CD14-positive monocyte (primary cell): ENCODE results near the gene PRKACB. TPM values are rescaled to one million over a fixed set of nuclear protein-coding genes. Genes with fewer than 3 reads are reported as not detected.
"Not testable (repeated sequence)": the region's sequence is repeated elsewhere in the genome, so short reads cannot be mapped to it uniquely, and the experiment has no call there.

Source experiments
- DNase-seq, 3 donors: peaks; one replicate each; pipeline ENCODE4 v3.0.0-alpha.2; 2011 to 2022
- H2AFZ ChIP-seq: 2 replicates; pipeline ENCODE4 v1.6.0; 2012; ENCODE audit warnings: mild to moderate bottlenecking, low read depth, low read length, inconsistent platforms; ENCODE audit not compliant: insufficient read depth, poor library complexity, severe bottlenecking
- H3K27ac ChIP-seq, 2 donors: 1 replicate in 1 of 2; 2 replicates in 1 of 2; pipeline ENCODE4 v1.5.1; 2012 to 2013; ENCODE audit warnings: low read length in 2 of 2, control low read depth in 1 of 2, inconsistent platforms in 1 of 2, low read depth in 1 of 2, mild to moderate bottlenecking in 1 of 2
- H3K27me3 ChIP-seq, 2 donors: one replicate each; pipeline versions ENCODE4 v1.6.0 to v1.6.1; 2011 to 2013; ENCODE audit warnings: low read length in 2 of 2; ENCODE audit not compliant: control insufficient read depth in 2 of 2, insufficient read depth in 2 of 2
- H3K36me3 ChIP-seq, 2 donors: replicated peaks in 1 of 2; 1 replicate in 1 of 2; 2 replicates in 1 of 2; pipeline versions ENCODE4 v1.5.1 to v1.6.1; 2012 to 2013; ENCODE audit warnings: low read length in 2 of 2, control low read depth in 1 of 2, inconsistent platforms in 1 of 2, mild to moderate bottlenecking in 1 of 2; ENCODE audit not compliant: insufficient read depth in 2 of 2, control insufficient read depth in 1 of 2
- H3K4me1 ChIP-seq, 2 donors: 1 replicate in 1 of 2; 2 replicates in 1 of 2; pipeline versions ENCODE4 v1.5.1 to v1.6.1; 2012 to 2013; ENCODE audit warnings: low read length in 2 of 2, control low read depth in 1 of 2, inconsistent platforms in 1 of 2, mild to moderate bottlenecking in 1 of 2, moderate library complexity in 1 of 2; ENCODE audit not compliant: insufficient read depth in 2 of 2, control insufficient read depth in 1 of 2
- H3K4me2 ChIP-seq: replicated peaks from 2 replicates; pipeline ENCODE3; 2012; ENCODE audit warnings: low read length, moderate library complexity, mild to moderate bottlenecking; ENCODE audit not compliant: poor library complexity, severe bottlenecking; ENCODE audit errors: extremely low read depth
- H3K4me3 ChIP-seq, 3 experiments: fragments of 200-600 bp in 1 of 3; sonication (generic) in 1 of 3; replicated peaks in 1 of 3; 1 replicate in 2 of 3; 2 replicates in 1 of 3; pipeline ENCODE4 v1.5.1; 2011 to 2013; ENCODE audit warnings: low read length in 3 of 3, mild to moderate bottlenecking in 3 of 3, control low read depth in 2 of 3, low read depth in 2 of 3, inconsistent platforms in 1 of 3, moderate library complexity in 1 of 3
- H3K79me2 ChIP-seq: 2 replicates; pipeline ENCODE4 v1.6.0; 2012; ENCODE audit warnings: mild to moderate bottlenecking, control low read depth, inconsistent platforms, low read length, moderate library complexity; ENCODE audit not compliant: insufficient read depth
- H3K9ac ChIP-seq: 2 replicates; pipeline ENCODE4 v1.6.0; 2017; ENCODE audit warnings: low read length, mild to moderate bottlenecking; ENCODE audit not compliant: insufficient read depth, poor library complexity, severe bottlenecking
- H3K9me3 ChIP-seq, 2 donors: replicated peaks in 1 of 2; 1 replicate in 1 of 2; 2 replicates in 1 of 2; pipeline versions ENCODE4 v1.5.1 to v1.6.1; 2012 to 2013; ENCODE audit warnings: low read length in 2 of 2, control low read depth in 1 of 2; ENCODE audit not compliant: control insufficient read depth in 1 of 2, insufficient read depth in 1 of 2
- H4K20me1 ChIP-seq: 2 replicates; pipeline ENCODE4 v1.6.0; 2012; ENCODE audit warnings: mild to moderate bottlenecking, low read length, control low read depth, moderate library complexity; ENCODE audit not compliant: insufficient read depth
- H3K27ac Mint-ChIP-seq, 7 donors: one replicate each; pipeline ENCODE4 v1.8.0; 2020; ENCODE audit warnings: mild to moderate bottlenecking in 7 of 7, mixed read lengths in 7 of 7, moderate library complexity in 6 of 7, inconsistent platforms in 2 of 7
- H3K27me3 Mint-ChIP-seq, 3 donors: one replicate each; pipeline ENCODE4 v1.8.0; 2021 to 2022; ENCODE audit warnings: low read depth in 3 of 3, mild to moderate bottlenecking in 3 of 3, mixed read lengths in 3 of 3, moderate library complexity in 3 of 3, inconsistent platforms in 1 of 3
- H3K36me3 Mint-ChIP-seq, 2 donors: one replicate each; pipeline ENCODE4 v1.8.0; 2020; ENCODE audit warnings: mixed read lengths in 2 of 2, inconsistent platforms in 1 of 2, mild to moderate bottlenecking in 1 of 2
- H3K4me1 Mint-ChIP-seq: one replicate; pipeline ENCODE4 v1.8.0; 2020; ENCODE audit warnings: mild to moderate bottlenecking, mixed read lengths
- H3K4me3 Mint-ChIP-seq, 2 donors: one replicate each; pipeline ENCODE4 v1.8.0; 2020; ENCODE audit warnings: mild to moderate bottlenecking in 2 of 2, mixed read lengths in 2 of 2, moderate library complexity in 1 of 2
- H3K9me3 Mint-ChIP-seq, 7 donors: one replicate each; pipeline ENCODE4 v1.8.0; 2020 to 2022; ENCODE audit warnings: mixed read lengths in 7 of 7, mild to moderate bottlenecking in 6 of 7, moderate library complexity in 6 of 7, inconsistent platforms in 2 of 7
- WGBS: methylation state at CpG from one replicate; pipeline ENCODE4 v1.1.5; 2013; ENCODE audit warnings: missing lambda C conversion rate; ENCODE audit not compliant: insufficient coverage; 5-methylcytosine and 5-hydroxymethylcytosine counted together
- intact Hi-C, 2 donors: fragments of 100-400 bp; cut with micrococcal nuclease; formaldehyde crosslinking; loops; one replicate each; pipeline versions ENCODE4 v1.15.0 to v1.15.1; 2023
- polyA plus RNA-seq, 3 donors: library from polyadenylated mRNA; depleted of rRNA in 1 of 3; unstranded in 2 of 3; stranded (reverse) in 1 of 3; fragments of 300-500 nt in 2 of 3; fragments of >200 nt in 1 of 3; fragmentation: Illumina TruSeq in 2 of 3; gene quantifications; 1 replicate in 2 of 3; 2 replicates in 1 of 3; pipeline ENCODE4 v1.2.3, GENCODE V29; 2012 to 2021
- TF ChIP-seq, protein P1 (sequence below): fragments of 200-600 bp; IDR thresholded peaks from one replicate; pipeline ENCODE4 v1.8.0; 2022; ENCODE audit warnings: antibody characterized with exemption, mild to moderate bottlenecking

Gene PRKACB
- polyA plus RNA-seq, 3 donors, result 2.5 to 14.5 (median 13.8) TPM

GRCh38 chr1:84224905-84225304 is 80.8 kb downstream of the PRKACB start:
- peaks cover 0 to 25% of the 10 kb centered on the region in 2 donors for H3K36me3 ChIP-seq
- H3K27me3 ChIP-seq, result no peaks in the 10 kb centered on the region
- H3K27ac ChIP-seq, result no peak overlapping the region
- H3K4me2 ChIP-seq, result no peak overlapping the region
- H3K4me1 ChIP-seq, result no peaks in the 10 kb centered on the region
- no peaks in the 10 kb centered on the region for H3K27me3 Mint-ChIP-seq
- no peak for DNase-seq
- no peak overlapping the region for H2AFZ ChIP-seq
- 100% methylated on average over 1 of the region's 1 CpG for WGBS
- no peak overlapping the region for H3K9ac ChIP-seq
- peaks cover 4 to 8% of the 10 kb centered on the region in 2 donors for H3K9me3 ChIP-seq
- TF ChIP-seq, protein P1, sequence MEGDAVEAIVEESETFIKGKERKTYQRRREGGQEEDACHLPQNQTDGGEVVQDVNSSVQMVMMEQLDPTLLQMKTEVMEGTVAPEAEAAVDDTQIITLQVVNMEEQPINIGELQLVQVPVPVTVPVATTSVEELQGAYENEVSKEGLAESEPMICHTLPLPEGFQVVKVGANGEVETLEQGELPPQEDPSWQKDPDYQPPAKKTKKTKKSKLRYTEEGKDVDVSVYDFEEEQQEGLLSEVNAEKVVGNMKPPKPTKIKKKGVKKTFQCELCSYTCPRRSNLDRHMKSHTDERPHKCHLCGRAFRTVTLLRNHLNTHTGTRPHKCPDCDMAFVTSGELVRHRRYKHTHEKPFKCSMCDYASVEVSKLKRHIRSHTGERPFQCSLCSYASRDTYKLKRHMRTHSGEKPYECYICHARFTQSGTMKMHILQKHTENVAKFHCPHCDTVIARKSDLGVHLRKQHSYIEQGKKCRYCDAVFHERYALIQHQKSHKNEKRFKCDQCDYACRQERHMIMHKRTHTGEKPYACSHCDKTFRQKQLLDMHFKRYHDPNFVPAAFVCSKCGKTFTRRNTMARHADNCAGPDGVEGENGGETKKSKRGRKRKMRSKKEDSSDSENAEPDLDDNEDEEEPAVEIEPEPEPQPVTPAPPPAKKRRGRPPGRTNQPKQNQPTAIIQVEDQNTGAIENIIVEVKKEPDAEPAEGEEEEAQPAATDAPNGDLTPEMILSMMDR, result no peak
- no peak overlapping the region for H3K4me3 ChIP-seq
- H3K9me3 Mint-ChIP-seq, result peaks cover 4 to 17% (median 12%) of the 10 kb centered on the region in 7 donors
- H3K4me1 Mint-ChIP-seq, result peaks cover 6% of the 10 kb centered on the region
- peaks cover 21 to 40% of the 10 kb centered on the region in 2 donors for H3K36me3 Mint-ChIP-seq
- H3K4me3 Mint-ChIP-seq, result no peak overlapping the region
- H4K20me1 ChIP-seq, result no peaks in the 10 kb centered on the region
- no peaks in the 10 kb centered on the region for H3K79me2 ChIP-seq
- intact Hi-C loops, result no loop called here
- H3K27ac Mint-ChIP-seq, result peak overlapping the region in 2 of 7 donors; percentile 23 to 61

DNA sequence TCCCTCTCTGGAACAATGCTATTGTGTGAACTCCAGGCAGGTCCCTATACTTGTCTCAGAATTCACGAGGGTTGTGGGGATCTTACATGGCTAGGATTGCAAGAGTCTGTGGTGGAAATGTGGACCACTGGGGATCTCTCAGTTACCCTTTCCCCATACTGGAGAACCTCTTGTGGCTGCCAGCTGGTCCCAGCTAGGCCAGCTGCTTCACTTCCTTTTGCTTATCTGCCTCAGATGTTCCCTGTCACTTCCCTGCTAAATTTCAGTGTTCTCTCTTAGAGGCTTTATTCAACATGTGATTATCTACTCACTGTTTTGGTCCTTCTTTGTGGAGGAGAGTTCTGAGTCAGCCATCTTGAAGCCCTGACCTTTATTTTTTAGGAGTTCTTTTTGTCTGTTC is 81.6 kb downstream of the PRKACB start:
- Histone ChIP-seq H3K79me2 (no peaks in the 10 kb centered on the region), H3K27me3 (no peaks in the 10 kb centered on the region), H4K20me1 (no peaks in the 10 kb centered on the region), H3K4me3 (no peak overlapping the region), H3K4me2 (no peak overlapping the region), H3K27ac (no peak overlapping the region), H3K9ac (no peak overlapping the region), H2AFZ (no peak overlapping the region), H3K4me1 (no peaks in the 10 kb centered on the region), H3K36me3 (peaks cover 0 to 25% of the 10 kb centered on the region in 2 donors), H3K9me3 (peaks cover 3 to 8% of the 10 kb centered on the region in 2 donors)
- H3K9me3 Mint-ChIP-seq, result peaks cover 4 to 17% (median 11%) of the 10 kb centered on the region in 7 donors
- H3K36me3 Mint-ChIP-seq, result peaks cover 17 to 36% of the 10 kb centered on the region in 2 donors
- WGBS, result no CpG with 5 or more reads among the region's 1 CpG
- no peak overlapping the region for H3K4me3 Mint-ChIP-seq
- H3K27me3 Mint-ChIP-seq, result no peaks in the 10 kb centered on the region
- TF ChIP-seq, protein P1, result no peak
- H3K4me1 Mint-ChIP-seq, result peaks cover 6% of the 10 kb centered on the region
- DNase-seq, result no peak
- intact Hi-C loops, result no loop called here
- H3K27ac Mint-ChIP-seq, result peak overlapping the region in 4 of 7 donors; percentile 23 to 78 (median 48)

- H3K27me3 ChIP-seq, H3K9ac ChIP-seq, intact Hi-C loops, H3K36me3 ChIP-seq, H3K9me3 ChIP-seq, H4K20me1 ChIP-seq, H3K27ac ChIP-seq, DNase-seq, H3K4me3 ChIP-seq, H2AFZ ChIP-seq, H3K4me1 Mint-ChIP-seq, H3K4me3 Mint-ChIP-seq, H3K4me2 ChIP-seq, H3K79me2 ChIP-seq, H3K27ac Mint-ChIP-seq, H3K4me1 ChIP-seq, H3K27me3 Mint-ChIP-seq: not testable (repeated sequence)
- WGBS, result no CpG with 5 or more reads among the region's 3 CpGs
- Mint-ChIP-seq H3K9me3 (peaks cover 8 to 27% (median 13%) of the 10 kb centered on the region in 7 donors), H3K36me3 (peaks cover 20 to 30% of the 10 kb centered on the region in 2 donors)
Observed at GRCh38 chr1:84232676-84233075, 88.6 kb downstream of the PRKACB start.
